Measurements from ENCODE around the gene ARHGEF11. TPM values are rescaled to one million over a fixed set of nuclear protein-coding genes. Genes with fewer than 3 reads are reported as not detected.

The ARHGEF11 gene
- total RNA-seq, 1 donor from 2014 or later, result 43.5 TPM

- intact Hi-C loops (cut with DNase I), result no loop called here
- H3K36me3 ChIP-seq, result no peaks in the 10 kb centered on the region
- H3K4me3 ChIP-seq, result no peak overlapping the region
- no peak for DNase-seq (ENCODE audit: low spot score in 2 of 2)
- H3K27ac ChIP-seq, result no peak overlapping the region
- no peak for TF ChIP-seq CTCF (IDR thresholded peaks at IDR 0.05)
- no peaks in the 10 kb centered on the region for H3K27me3 ChIP-seq
- H3K4me1 ChIP-seq, result peaks cover 0 to 3% of the 10 kb centered on the region in 2 donors
- no peaks in the 10 kb centered on the region for H3K9me3 ChIP-seq
Observed at GRCh38 chr1:157007306-157007705, 38.2 kb downstream of the ARHGEF11 start.

GRCh38 chr1:157006676-157007075, 38.9 kb downstream of the ARHGEF11 start:
- Histone ChIP-seq H3K27ac (no peak overlapping the region), H3K36me3 (no peaks in the 10 kb centered on the region), H3K4me3 (no peak overlapping the region), H3K9me3 (no peaks in the 10 kb centered on the region), H3K4me1 (peaks cover 0 to 3% of the 10 kb centered on the region in 2 donors), H3K27me3 (no peaks in the 10 kb centered on the region)
- DNase-seq (ENCODE audit: low spot score in 2 of 2), result no peak
- TF ChIP-seq CTCF (IDR thresholded peaks at IDR 0.05), result no peak
- intact Hi-C loops (cut with DNase I), result no loop called here

GRCh38 chr1:157005965-157006364, 39.6 kb downstream of the ARHGEF11 start:
- no peak for TF ChIP-seq CTCF (IDR thresholded peaks at IDR 0.05)
- Histone ChIP-seq H3K4me3 (no peak overlapping the region), H3K4me1 (peaks cover 0 to 3% of the 10 kb centered on the region in 2 donors), H3K27me3 (no peaks in the 10 kb centered on the region), H3K36me3 (no peaks in the 10 kb centered on the region), H3K27ac (no peak overlapping the region), H3K9me3 (no peaks in the 10 kb centered on the region)
- intact Hi-C loops (cut with DNase I), result no loop called here
- no peak for DNase-seq (ENCODE audit: low spot score in 2 of 2)

- no peak overlapping the region for H3K27ac ChIP-seq
- no peak overlapping the region for H3K4me3 ChIP-seq
- no peak for TF ChIP-seq CTCF (IDR thresholded peaks at IDR 0.05)
- no peaks in the 10 kb centered on the region for H3K36me3 ChIP-seq
- intact Hi-C loops (cut with DNase I), result no loop called here
- no peaks in the 10 kb centered on the region for H3K27me3 ChIP-seq
- DNase-seq (ENCODE audit: low spot score in 2 of 2), result no peak
- H3K9me3 ChIP-seq, result no peaks in the 10 kb centered on the region
- H3K4me1 ChIP-seq, result peaks cover 0 to 3% of the 10 kb centered on the region in 2 donors
Observed at GRCh38 chr1:157004806-157005205, 40.7 kb downstream of the ARHGEF11 start.

- TF ChIP-seq CTCF (IDR thresholded peaks at IDR 0.05), result no peak
Observed at GRCh38 chr1:157004327-157004726, 41.2 kb downstream of the ARHGEF11 start.

GRCh38 chr1:157001304-157001703, 44.2 kb downstream of the ARHGEF11 start:
- no peak for TF ChIP-seq CTCF (IDR thresholded peaks at IDR 0.05)
- no peak overlapping the region for H3K4me3 ChIP-seq
- no peaks in the 10 kb centered on the region for H3K27me3 ChIP-seq
- H3K9me3 ChIP-seq, result no peaks in the 10 kb centered on the region
- no peak for DNase-seq (ENCODE audit: low spot score in 2 of 2)
- intact Hi-C loops (cut with DNase I), result no loop called here
- H3K4me1 ChIP-seq, result no peaks in the 10 kb centered on the region
- H3K27ac ChIP-seq, result no peak overlapping the region
- H3K36me3 ChIP-seq, result no peaks in the 10 kb centered on the region

More at GRCh38 chr1:157004327-157004726, 41.2 kb downstream of the ARHGEF11 start:
- Histone ChIP-seq H3K4me3 (no peak overlapping the region), H3K36me3 (no peaks in the 10 kb centered on the region), H3K27ac (no peak overlapping the region), H3K9me3 (no peaks in the 10 kb centered on the region), H3K27me3 (no peaks in the 10 kb centered on the region), H3K4me1 (peaks cover 0 to 3% of the 10 kb centered on the region in 2 donors)
- DNase-seq (ENCODE audit: low spot score in 2 of 2), result no peak
- intact Hi-C loops (cut with DNase I), result no loop called here

Measured in ascending aorta (tissue), 2 donors.